Activated naive CD8-positive, alpha-beta T cell (primary cell): ENCODE data around the gene MBOAT2.
A peak's percentile ranks its signal among the peaks of the same experiment; 100 is the strongest.

Source experiments
- H3K27ac Mint-ChIP-seq: one replicate; pipeline ENCODE4 v1.8.0; 2021; ENCODE audit warnings: mixed read lengths
- H3K27me3 Mint-ChIP-seq: one replicate; pipeline ENCODE4 v1.8.0; 2021; ENCODE audit warnings: mixed read lengths
- H3K36me3 Mint-ChIP-seq: one replicate; pipeline ENCODE4 v1.8.0; 2021; ENCODE audit warnings: mixed read lengths
- H3K4me1 Mint-ChIP-seq: one replicate; pipeline ENCODE4 v1.8.0; 2021; ENCODE audit warnings: low read depth, mixed read lengths
- H3K4me3 Mint-ChIP-seq: one replicate; pipeline ENCODE4 v1.8.0; 2021; ENCODE audit warnings: mild to moderate bottlenecking, mixed read lengths
- H3K9me3 Mint-ChIP-seq: one replicate; pipeline ENCODE4 v1.8.0; 2021; ENCODE audit warnings: low read depth, mixed read lengths

The MBOAT2 gene

GRCh38 chr2:9029721-9030120 is 26.2 kb upstream of the MBOAT2 start:
- Mint-ChIP-seq H3K27me3 (peaks cover 18% of the 10 kb centered on the region), H3K4me1 (peaks cover 5% of the 10 kb centered on the region), H3K9me3 (no peaks in the 10 kb centered on the region), H3K27ac (no peak overlapping the region), H3K4me3 (no peak overlapping the region), H3K36me3 (no peaks in the 10 kb centered on the region)

GRCh38 chr2:9027884-9028283 is 24.4 kb upstream of the MBOAT2 start:
- Mint-ChIP-seq H3K4me1 (no peaks in the 10 kb centered on the region), H3K9me3 (no peaks in the 10 kb centered on the region), H3K36me3 (peaks cover 3% of the 10 kb centered on the region), H3K4me3 (no peak overlapping the region), H3K27me3 (peaks cover 22% of the 10 kb centered on the region), H3K27ac (no peak overlapping the region)

GRCh38 chr2:9025746-9026145 is 22.3 kb upstream of the MBOAT2 start:
- H3K9me3 Mint-ChIP-seq, result no peaks in the 10 kb centered on the region
- no peaks in the 10 kb centered on the region for H3K4me1 Mint-ChIP-seq
- H3K4me3 Mint-ChIP-seq, result no peak overlapping the region
- peaks cover 20% of the 10 kb centered on the region for H3K27me3 Mint-ChIP-seq
- no peak overlapping the region for H3K27ac Mint-ChIP-seq
- H3K36me3 Mint-ChIP-seq, result peaks cover 3% of the 10 kb centered on the region

- H3K36me3 Mint-ChIP-seq, result peaks cover 3% of the 10 kb centered on the region
- no peaks in the 10 kb centered on the region for H3K9me3 Mint-ChIP-seq
- no peak overlapping the region for H3K4me3 Mint-ChIP-seq
- H3K27me3 Mint-ChIP-seq, result peaks cover 22% of the 10 kb centered on the region
- H3K27ac Mint-ChIP-seq, result no peak overlapping the region
- no peaks in the 10 kb centered on the region for H3K4me1 Mint-ChIP-seq
Observed at GRCh38 chr2:9024575-9024974, 21.1 kb upstream of the MBOAT2 start.

GRCh38 chr2:9021563-9022211 is 18.2 kb upstream of the MBOAT2 start:
- peaks cover 3% of the 10 kb centered on the region for H3K36me3 Mint-ChIP-seq
- no peak overlapping the region for H3K4me3 Mint-ChIP-seq
- H3K4me1 Mint-ChIP-seq, result no peaks in the 10 kb centered on the region
- no peak overlapping the region for H3K27ac Mint-ChIP-seq
- H3K9me3 Mint-ChIP-seq, result no peaks in the 10 kb centered on the region
- peaks cover 15% of the 10 kb centered on the region for H3K27me3 Mint-ChIP-seq

GRCh38 chr2:9020267-9020666 is 16.8 kb upstream of the MBOAT2 start:
- no peaks in the 10 kb centered on the region for H3K4me1 Mint-ChIP-seq
- no peak overlapping the region for H3K4me3 Mint-ChIP-seq
- no peak overlapping the region for H3K27ac Mint-ChIP-seq
- peaks cover 3% of the 10 kb centered on the region for H3K36me3 Mint-ChIP-seq
- H3K9me3 Mint-ChIP-seq, result no peaks in the 10 kb centered on the region
- H3K27me3 Mint-ChIP-seq, result peaks cover 11% of the 10 kb centered on the region

GRCh38 chr2:9018534-9018933 is 15.1 kb upstream of the MBOAT2 start:
- H3K9me3 Mint-ChIP-seq, result no peaks in the 10 kb centered on the region
- no peaks in the 10 kb centered on the region for H3K36me3 Mint-ChIP-seq
- H3K27me3 Mint-ChIP-seq, result peaks cover 7% of the 10 kb centered on the region
- H3K27ac Mint-ChIP-seq, result no peak overlapping the region
- no peaks in the 10 kb centered on the region for H3K4me1 Mint-ChIP-seq
- H3K4me3 Mint-ChIP-seq, result no peak overlapping the region

- H3K27me3 Mint-ChIP-seq, result peaks cover 5% of the 10 kb centered on the region
- no peaks in the 10 kb centered on the region for H3K9me3 Mint-ChIP-seq
- H3K36me3 Mint-ChIP-seq, result no peaks in the 10 kb centered on the region
- no peaks in the 10 kb centered on the region for H3K4me1 Mint-ChIP-seq
- no peak overlapping the region for H3K4me3 Mint-ChIP-seq
- no peak overlapping the region for H3K27ac Mint-ChIP-seq
Observed at GRCh38 chr2:9018109-9018508, 14.6 kb upstream of the MBOAT2 start.

- Mint-ChIP-seq H3K4me3 (no peak overlapping the region), H3K4me1 (no peaks in the 10 kb centered on the region), H3K36me3 (no peaks in the 10 kb centered on the region), H3K9me3 (no peaks in the 10 kb centered on the region), H3K27me3 (peaks cover 5% of the 10 kb centered on the region), H3K27ac (no peak overlapping the region)
Observed at GRCh38 chr2:9017411-9017810, 13.9 kb upstream of the MBOAT2 start.

- H3K4me1 Mint-ChIP-seq, result no peaks in the 10 kb centered on the region
- H3K4me3 Mint-ChIP-seq, result no peak overlapping the region
- H3K27me3 Mint-ChIP-seq, result peaks cover 5% of the 10 kb centered on the region
- no peaks in the 10 kb centered on the region for H3K36me3 Mint-ChIP-seq
- no peaks in the 10 kb centered on the region for H3K9me3 Mint-ChIP-seq
- H3K27ac Mint-ChIP-seq, result no peak overlapping the region
Observed at GRCh38 chr2:9015998-9016397, 12.5 kb upstream of the MBOAT2 start.

GRCh38 chr2:9013403-9013802 is 9.9 kb upstream of the MBOAT2 start:
- Mint-ChIP-seq H3K4me1 (no peaks in the 10 kb centered on the region), H3K4me3 (no peak overlapping the region), H3K27me3 (no peaks in the 10 kb centered on the region), H3K27ac (no peak overlapping the region), H3K9me3 (no peaks in the 10 kb centered on the region), H3K36me3 (no peaks in the 10 kb centered on the region)

GRCh38 chr2:9010866-9011265 is 7.4 kb upstream of the MBOAT2 start:
- H3K27ac Mint-ChIP-seq, result no peak overlapping the region
- no peaks in the 10 kb centered on the region for H3K36me3 Mint-ChIP-seq
- no peaks in the 10 kb centered on the region for H3K27me3 Mint-ChIP-seq

GRCh38 chr2:9008951-9009664 is 5.6 kb upstream of the MBOAT2 start:
- Mint-ChIP-seq H3K4me1 (peaks cover 5% of the 10 kb centered on the region), H3K4me3 (no peak overlapping the region), H3K27me3 (no peaks in the 10 kb centered on the region), H3K27ac (no peak overlapping the region), H3K36me3 (no peaks in the 10 kb centered on the region), H3K9me3 (no peaks in the 10 kb centered on the region)

More at GRCh38 chr2:9010866-9011265, 7.4 kb upstream of the MBOAT2 start:
- H3K4me3 Mint-ChIP-seq, result no peak overlapping the region
- H3K9me3 Mint-ChIP-seq, result no peaks in the 10 kb centered on the region
- no peaks in the 10 kb centered on the region for H3K4me1 Mint-ChIP-seq

GRCh38 chr2:9006368-9006767 is 2.9 kb upstream of the MBOAT2 start:
- H3K36me3 Mint-ChIP-seq, result no peaks in the 10 kb centered on the region
- H3K4me1 Mint-ChIP-seq, result peaks cover 10% of the 10 kb centered on the region
- H3K9me3 Mint-ChIP-seq, result no peaks in the 10 kb centered on the region
- H3K27ac Mint-ChIP-seq, result no peak overlapping the region
- peaks cover 4% of the 10 kb centered on the region for H3K27me3 Mint-ChIP-seq
- H3K4me3 Mint-ChIP-seq, result no peak overlapping the region

- H3K4me3 Mint-ChIP-seq, result peak overlapping the region; percentile 85
- no peaks in the 10 kb centered on the region for H3K9me3 Mint-ChIP-seq
- peaks cover 14% of the 10 kb centered on the region for H3K4me1 Mint-ChIP-seq
- H3K27ac Mint-ChIP-seq, result no peak overlapping the region
- H3K36me3 Mint-ChIP-seq, result no peaks in the 10 kb centered on the region
- peaks cover 4% of the 10 kb centered on the region for H3K27me3 Mint-ChIP-seq
Observed at GRCh38 chr2:9004338-9005204, 1.1 kb upstream of the MBOAT2 start.
